Prostate gland (tissue), 2 donors: ENCODE measurements around the gene GPR162. TPM values are rescaled to one million over a fixed set of nuclear protein-coding genes. Genes with fewer than 3 reads are reported as not detected.

Experiments
- DNase-seq: peaks from one replicate; pipeline ENCODE4 v3.0.0-alpha.2; 2019; ENCODE audit warnings: low spot score
- H3K27ac ChIP-seq, 2 donors: fragments of 200-600 bp; sonication (generic); 2 replicates each; pipeline ENCODE4 v1.5.1; 2017 to 2019
- H3K27me3 ChIP-seq: fragments of 200-600 bp; sonication (generic); replicated peaks from 2 replicates; pipeline ENCODE4 v1.5.1; 2019; ENCODE audit not compliant: insufficient read depth
- H3K36me3 ChIP-seq, 2 donors: fragments of 200-600 bp; sonication (generic); 1 replicate in 1 of 2; 2 replicates in 1 of 2; pipeline versions ENCODE4 v1.5.1 to v1.8.1; 2017 to 2019
- H3K4me1 ChIP-seq: fragments of 200-600 bp; sonication (generic); replicated peaks from 2 replicates; pipeline ENCODE4 v1.5.1; 2019
- H3K4me3 ChIP-seq, 2 donors: fragments of 200-600 bp; sonication (generic); 2 replicates each; pipeline ENCODE4 v1.5.1; 2017 to 2019
- H3K9me3 ChIP-seq: fragments of 200-600 bp; sonication (generic); 2 replicates; pipeline ENCODE4 v1.5.1; 2017
- POLR2A ChIP-seq: fragments of 450-650 bp; IDR thresholded peaks from one replicate; pipeline ENCODE4 v1.6.1; 2016; ENCODE audit warnings: antibody characterized with exemption, mild to moderate bottlenecking
- POLR2AphosphoS5 ChIP-seq: sonication (generic); formaldehyde crosslinking; IDR thresholded peaks from one replicate; pipeline ENCODE4 v1.6.1; 2017; ENCODE audit warnings: antibody characterized with exemption
- WGBS: methylation state at CpG from one replicate; pipeline ENCODE4 v1.1.5; 2018; 5-methylcytosine and 5-hydroxymethylcytosine counted together
- intact Hi-C: fragments of 100-400 bp; cut with DNase I; formaldehyde crosslinking; loops from one replicate; pipeline ENCODE4 v1.14.2; 2022
- total RNA-seq, 2 donors: library from RNA; depleted of rRNA; stranded (reverse); fragments of >200 nt; gene quantifications; one replicate each; pipeline ENCODE4 v1.1.0, GENCODE V29; 2016
- TF ChIP-seq, protein P1 (sequence below), 4 experiments: fragments of 200-600 bp in 2 of 4; fragments of 450-650 bp in 2 of 4; sonication (generic) in 2 of 4; IDR thresholded peaks; 1 replicate in 3 of 4; 2 replicates in 1 of 4; pipeline ENCODE4 v1.5.1; 2016 to 2019; ENCODE audit warnings: antibody characterized with exemption in 4 of 4, mild to moderate bottlenecking in 2 of 4, moderate library complexity in 2 of 4

The GPR162 gene
- total RNA-seq, 2 donors from 2014 or later: 4.3 to 4.4 TPM

DNA sequence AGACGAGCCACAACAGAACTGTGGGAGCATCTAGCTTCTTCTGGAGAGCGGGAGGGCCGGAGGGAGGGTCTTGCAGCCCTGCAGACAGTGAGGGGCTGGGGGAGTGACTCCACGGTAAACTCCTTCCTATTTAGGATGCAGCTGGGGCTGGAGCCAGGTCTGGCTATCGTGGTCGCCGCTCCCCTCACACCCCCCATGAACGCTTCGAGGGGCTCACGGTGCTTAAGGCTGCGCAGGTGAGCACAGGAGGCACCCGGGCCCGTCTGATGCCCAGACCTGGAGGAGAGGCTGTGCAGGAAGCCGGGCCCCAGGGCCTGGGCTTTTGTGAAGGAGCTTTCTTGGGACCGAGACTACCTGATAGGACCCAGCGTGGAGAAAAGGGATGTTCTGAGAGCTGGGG is 15.2 kb downstream of the GPR162 start:
- no peak overlapping the region for H3K4me3 ChIP-seq
- DNase-seq: no peak
- H3K4me1 ChIP-seq: no peaks in the 10 kb centered on the region
- TF ChIP-seq POLR2A (no peak), POLR2AphosphoS5 (no peak)
- TF ChIP-seq, protein P1, sequence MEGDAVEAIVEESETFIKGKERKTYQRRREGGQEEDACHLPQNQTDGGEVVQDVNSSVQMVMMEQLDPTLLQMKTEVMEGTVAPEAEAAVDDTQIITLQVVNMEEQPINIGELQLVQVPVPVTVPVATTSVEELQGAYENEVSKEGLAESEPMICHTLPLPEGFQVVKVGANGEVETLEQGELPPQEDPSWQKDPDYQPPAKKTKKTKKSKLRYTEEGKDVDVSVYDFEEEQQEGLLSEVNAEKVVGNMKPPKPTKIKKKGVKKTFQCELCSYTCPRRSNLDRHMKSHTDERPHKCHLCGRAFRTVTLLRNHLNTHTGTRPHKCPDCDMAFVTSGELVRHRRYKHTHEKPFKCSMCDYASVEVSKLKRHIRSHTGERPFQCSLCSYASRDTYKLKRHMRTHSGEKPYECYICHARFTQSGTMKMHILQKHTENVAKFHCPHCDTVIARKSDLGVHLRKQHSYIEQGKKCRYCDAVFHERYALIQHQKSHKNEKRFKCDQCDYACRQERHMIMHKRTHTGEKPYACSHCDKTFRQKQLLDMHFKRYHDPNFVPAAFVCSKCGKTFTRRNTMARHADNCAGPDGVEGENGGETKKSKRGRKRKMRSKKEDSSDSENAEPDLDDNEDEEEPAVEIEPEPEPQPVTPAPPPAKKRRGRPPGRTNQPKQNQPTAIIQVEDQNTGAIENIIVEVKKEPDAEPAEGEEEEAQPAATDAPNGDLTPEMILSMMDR (IDR thresholded peaks at IDR 0.05): no peak
- H3K27ac ChIP-seq: no peak overlapping the region
- no peaks in the 10 kb centered on the region for H3K9me3 ChIP-seq
- WGBS: 90% methylated on average over 15 of the region's 16 CpGs
- H3K36me3 ChIP-seq: peaks cover 0 to 4% of the 10 kb centered on the region in 2 donors
- H3K27me3 ChIP-seq: no peaks in the 10 kb centered on the region
- intact Hi-C loops: no loop called here

DNA sequence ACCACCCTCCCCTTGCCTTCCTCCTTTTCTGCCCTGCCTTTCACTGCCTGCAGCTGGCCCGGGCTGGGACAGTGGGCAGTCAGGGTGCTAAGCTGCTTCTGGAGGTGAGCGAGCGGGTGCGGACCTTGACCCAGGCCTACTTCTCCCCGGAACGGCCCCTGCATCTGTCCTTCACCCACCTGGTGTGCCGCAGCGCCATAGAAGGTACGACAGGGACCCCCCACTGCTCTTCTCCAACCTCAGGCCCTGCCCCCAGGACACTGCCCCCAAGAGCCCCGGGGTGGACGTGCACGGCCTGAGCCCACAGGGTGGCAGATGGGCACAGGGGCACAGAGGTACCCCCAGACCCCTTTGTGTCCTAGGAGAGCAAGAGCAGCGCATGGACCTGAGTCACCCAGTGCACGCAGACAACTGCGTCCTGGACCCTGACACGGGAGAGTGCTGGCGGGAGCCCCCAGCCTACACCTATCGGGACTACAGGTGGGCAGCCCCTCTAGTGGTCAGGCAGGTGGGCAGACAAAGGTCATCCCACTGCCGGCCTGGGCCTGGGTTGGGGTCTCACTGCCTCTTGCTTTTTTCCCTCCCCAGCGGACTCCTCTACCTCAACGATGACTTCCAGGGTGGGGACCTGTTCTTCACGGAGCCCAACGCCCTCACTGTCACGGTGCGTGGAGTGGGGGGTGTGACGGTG is 15.9 kb downstream of the GPR162 start:
- no peak overlapping the region for H3K27ac ChIP-seq
- no peaks in the 10 kb centered on the region for H3K27me3 ChIP-seq
- H3K36me3 ChIP-seq: peaks cover 0 to 4% of the 10 kb centered on the region in 2 donors
- intact Hi-C loops: no loop called here
- TF ChIP-seq, protein P1 (IDR thresholded peaks at IDR 0.05): no peak
- no peak for TF ChIP-seq POLR2AphosphoS5
- H3K4me3 ChIP-seq: no peak overlapping the region
- WGBS: 88% methylated on average over 25 of the region's 26 CpGs
- H3K4me1 ChIP-seq: no peaks in the 10 kb centered on the region
- no peak for DNase-seq
- no peaks in the 10 kb centered on the region for H3K9me3 ChIP-seq

DNA sequence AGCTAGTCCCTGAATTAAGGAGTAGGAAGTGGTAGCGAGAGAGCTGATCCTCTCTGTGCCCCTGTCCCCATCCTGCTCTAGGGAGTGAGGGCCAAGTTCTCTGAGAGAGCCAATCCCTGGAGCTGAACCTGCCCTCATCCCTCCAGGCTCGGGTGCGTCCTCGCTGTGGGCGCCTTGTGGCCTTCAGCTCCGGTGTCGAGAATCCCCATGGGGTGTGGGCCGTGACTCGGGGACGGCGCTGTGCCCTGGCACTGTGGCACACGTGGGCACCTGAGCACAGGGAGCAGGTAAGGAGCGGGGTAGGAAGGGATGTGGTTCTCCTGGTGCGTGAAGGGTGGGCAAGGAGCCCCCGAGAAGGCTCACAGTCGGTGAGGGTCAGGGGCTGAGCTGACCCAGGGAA is 17.2 kb downstream of the GPR162 start:
- Histone ChIP-seq H3K4me3 (no peak overlapping the region), H3K27ac (no peak overlapping the region), H3K4me1 (no peaks in the 10 kb centered on the region), H3K27me3 (no peaks in the 10 kb centered on the region), H3K36me3 (peaks cover 0 to 4% of the 10 kb centered on the region in 2 donors), H3K9me3 (no peaks in the 10 kb centered on the region)
- no peak for DNase-seq
- TF ChIP-seq, protein P1 (IDR thresholded peaks at IDR 0.05): no peak
- no peak for TF ChIP-seq POLR2AphosphoS5
- no peak for TF ChIP-seq POLR2A
- WGBS: 92% methylated on average over 16 of the region's 16 CpGs
- intact Hi-C loops: no loop called here

DNA sequence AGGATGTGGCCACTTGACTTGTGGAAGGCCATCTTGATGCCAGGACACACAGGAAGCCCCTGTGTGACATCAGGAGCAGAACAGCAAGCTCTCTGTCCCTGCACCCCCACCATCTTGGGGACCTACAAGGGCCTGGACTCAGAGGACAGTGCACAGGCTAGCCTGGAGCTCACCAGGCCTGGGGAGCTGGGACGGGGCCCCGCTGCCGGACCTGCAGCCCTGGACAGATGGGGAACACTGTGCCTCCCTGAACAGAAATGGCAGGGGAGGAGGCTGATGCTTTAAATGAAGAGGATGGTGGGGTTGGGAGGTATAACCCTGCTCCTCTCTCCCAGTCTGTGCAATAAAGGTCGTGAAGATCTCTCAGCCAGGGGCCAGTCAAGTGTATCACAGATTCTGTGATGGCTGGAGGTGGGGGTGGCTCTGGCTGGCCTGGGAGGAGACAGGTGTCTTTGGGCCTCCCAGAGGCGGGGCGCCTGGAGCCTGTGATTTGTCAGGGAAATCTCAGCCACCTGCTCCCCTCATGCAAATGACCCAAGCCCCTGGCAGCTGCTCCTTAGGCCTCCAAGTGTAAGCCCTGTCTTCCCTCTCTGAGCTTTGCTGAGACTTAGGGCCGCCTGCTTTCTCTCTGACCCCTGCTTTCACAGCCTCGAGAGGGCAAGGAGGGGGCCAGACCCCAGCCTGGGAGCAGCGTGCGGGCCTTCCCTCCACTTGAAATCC is 18.0 kb downstream of the GPR162 start:
- intact Hi-C loops: no loop called here
- no peak for DNase-seq
- Histone ChIP-seq H3K27ac (no peak overlapping the region), H3K9me3 (no peaks in the 10 kb centered on the region), H3K4me1 (no peaks in the 10 kb centered on the region), H3K27me3 (no peaks in the 10 kb centered on the region), H3K36me3 (no peaks in the 10 kb centered on the region), H3K4me3 (no peak overlapping the region)
- WGBS: 68% methylated on average over 10 of the region's 10 CpGs
- no peak for TF ChIP-seq POLR2A
- TF ChIP-seq, protein P1 (IDR thresholded peaks at IDR 0.05): no peak

DNA sequence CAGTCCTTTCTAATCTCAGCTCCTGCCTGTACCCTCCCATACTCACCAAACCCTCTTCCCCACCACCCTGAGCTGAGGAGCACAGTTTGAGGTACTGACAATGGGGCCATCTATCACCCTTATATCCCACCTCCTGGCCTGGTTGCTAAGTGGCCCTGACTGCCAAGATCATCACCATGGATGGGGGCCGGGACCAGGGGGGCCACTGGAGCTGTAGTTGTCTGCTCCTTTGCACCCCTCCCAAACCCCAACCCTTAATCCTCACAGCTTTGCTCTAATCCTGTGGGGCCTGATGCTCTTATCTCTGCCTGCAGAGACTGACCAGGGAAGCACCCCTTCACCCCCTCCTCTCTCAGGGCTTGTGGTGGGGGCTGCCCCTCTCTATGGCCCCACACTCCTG is 18.7 kb downstream of the GPR162 start:
- intact Hi-C loops: no loop called here
- TF ChIP-seq POLR2A: no peak
- no peak for TF ChIP-seq POLR2AphosphoS5
- TF ChIP-seq, protein P1 (IDR thresholded peaks at IDR 0.05): no peak
- no peak for DNase-seq
- H3K27me3 ChIP-seq: no peaks in the 10 kb centered on the region
- H3K27ac ChIP-seq: no peak overlapping the region
- H3K4me1 ChIP-seq: no peaks in the 10 kb centered on the region
- no peaks in the 10 kb centered on the region for H3K9me3 ChIP-seq
- no peaks in the 10 kb centered on the region for H3K36me3 ChIP-seq
- WGBS: 75% methylated on average over 1 of the region's 1 CpG
- no peak overlapping the region for H3K4me3 ChIP-seq
